ENCODE results near the gene HCFC2. TPM values are rescaled to one million over a fixed set of nuclear protein-coding genes. Genes with fewer than 3 reads are reported as not detected.
"Not testable (repeated sequence)": the region's sequence is repeated elsewhere in the genome, so short reads cannot be mapped to it uniquely, and the experiment has no call there.

Gene HCFC2
- total and polyA plus RNA-seq, 2 experiments from 2014 or later: 7.5 to 15.1 TPM

DNA sequence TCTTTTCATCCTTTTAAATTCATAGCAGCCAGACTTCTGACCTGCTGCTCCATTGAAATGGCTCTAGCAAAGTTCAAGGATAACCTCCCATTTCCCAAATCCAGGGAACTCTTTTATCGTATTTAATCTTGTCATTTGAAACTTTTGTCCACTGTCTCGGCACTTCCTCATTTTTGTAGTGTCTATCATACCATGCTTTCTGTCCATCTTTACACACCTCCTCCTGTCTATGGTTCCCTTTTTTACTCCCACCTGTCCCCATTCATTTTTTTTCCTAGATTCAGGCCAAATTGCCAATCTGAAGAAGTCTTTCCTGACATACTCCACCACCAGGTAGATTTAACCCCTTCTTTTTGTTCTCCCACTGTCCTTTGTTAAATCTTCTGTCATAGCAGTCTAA, 42.6 kb downstream of the HCFC2 start:
- no peak overlapping the region for H3K4me3 ChIP-seq
- no peaks in the 10 kb centered on the region for H3K79me2 ChIP-seq
- no peaks in the 10 kb centered on the region for H3K36me3 ChIP-seq (replicated peaks; ENCODE audit: insufficient read depth, low read depth)
- H2AFZ ChIP-seq: no peak overlapping the region
- no peaks in the 10 kb centered on the region for H4K20me1 ChIP-seq (ENCODE audit: insufficient read depth, poor library complexity, severe bottlenecking)
- DNase-seq (ENCODE audit: low spot score): no peak
- H3K9me3 ChIP-seq (ENCODE audit: low read depth): no peaks in the 10 kb centered on the region
- H3K27me3 ChIP-seq: no peaks in the 10 kb centered on the region
- no peaks in the 10 kb centered on the region for H3K9me2 ChIP-seq (replicated peaks; ENCODE audit: insufficient read depth)
- TF ChIP-seq EZH2phosphoT487 (IDR thresholded peaks at IDR 0.05; ENCODE audit: low read depth, severe bottlenecking, unreplicated experiment) (no peak), CTCF (IDR thresholded peaks at IDR 0.05; ENCODE audit: poor library complexity) (no peak), EZH2 (IDR thresholded peaks at IDR 0.05; ENCODE audit: borderline replicate concordance) (no peak)
- no peak overlapping the region for H3K27ac ChIP-seq
- WGBS (ENCODE audit: low lambda C conversion rate, missing lambda C conversion rate): 87% methylated on average over 2 of the region's 2 CpGs
- no peaks in the 10 kb centered on the region for H3K4me1 ChIP-seq (ENCODE audit: insufficient read depth)
- no peak overlapping the region for H3K4me2 ChIP-seq

- Histone ChIP-seq H3K9me3 (ENCODE audit: low read depth) (no peaks in the 10 kb centered on the region), H3K27me3 (no peaks in the 10 kb centered on the region), H3K36me3 (replicated peaks; ENCODE audit: insufficient read depth, low read depth) (no peaks in the 10 kb centered on the region), H3K79me2 (no peaks in the 10 kb centered on the region), H3K4me2 (no peak overlapping the region), H2AFZ (no peak overlapping the region), H3K4me1 (ENCODE audit: insufficient read depth) (no peaks in the 10 kb centered on the region), H4K20me1 (ENCODE audit: insufficient read depth, poor library complexity, severe bottlenecking) (no peaks in the 10 kb centered on the region), H3K9me2 (replicated peaks; ENCODE audit: insufficient read depth) (no peaks in the 10 kb centered on the region), H3K27ac (no peak overlapping the region), H3K4me3 (no peak overlapping the region)
- peak; percentile 88 for DNase-seq (ENCODE audit: low spot score)
- TF ChIP-seq CTCF (IDR thresholded peaks at IDR 0.05; ENCODE audit: poor library complexity) (peak; percentile 89), EZH2phosphoT487 (IDR thresholded peaks at IDR 0.05; ENCODE audit: low read depth, severe bottlenecking, unreplicated experiment) (no peak), EZH2 (IDR thresholded peaks at IDR 0.05; ENCODE audit: borderline replicate concordance) (no peak)
- WGBS (ENCODE audit: low lambda C conversion rate, missing lambda C conversion rate): 53% methylated on average over 6 of the region's 6 CpGs
Measured at GRCh38 chr12:104108755-104109445, 44.6 kb downstream of the HCFC2 start.

DNA sequence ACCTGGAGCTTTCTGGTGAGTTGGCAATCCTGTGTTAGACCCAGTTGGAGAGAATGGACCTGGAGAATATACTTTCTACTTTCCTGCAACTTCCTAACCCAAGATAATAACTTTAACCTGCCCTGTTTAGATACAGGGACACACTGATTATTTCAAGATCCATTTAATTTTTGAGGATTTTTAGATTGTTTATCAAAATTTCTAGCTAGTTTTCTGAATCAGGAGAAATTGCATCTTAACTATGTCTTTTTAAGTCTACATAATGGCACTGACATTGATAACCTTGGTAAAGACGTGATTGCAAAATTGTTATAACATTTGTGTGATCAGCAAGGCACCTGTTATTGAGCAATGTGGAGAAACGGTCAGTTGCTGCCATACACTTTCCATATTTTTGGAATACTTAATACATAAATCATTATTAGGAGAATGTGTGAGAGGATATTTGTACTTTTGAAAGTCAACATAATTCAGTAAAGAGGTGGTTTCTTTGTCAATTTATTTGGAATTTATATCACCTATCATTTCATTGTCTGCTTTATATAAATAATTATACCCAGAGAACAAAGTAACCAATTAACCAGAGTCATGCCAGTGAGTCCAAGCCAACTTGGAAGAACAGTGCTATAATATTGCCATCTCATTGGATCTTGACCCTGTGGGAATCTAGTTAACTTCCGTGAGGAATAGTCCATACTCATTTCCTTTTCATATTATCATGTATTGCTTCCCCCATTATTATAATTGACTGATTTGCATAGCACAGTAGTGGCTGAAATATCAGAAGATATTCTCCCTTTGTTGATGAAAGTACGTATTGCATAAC, 45.3 kb downstream of the HCFC2 start:
- H3K36me3 ChIP-seq (replicated peaks; ENCODE audit: insufficient read depth, low read depth): no peaks in the 10 kb centered on the region
- H3K9me3 ChIP-seq (ENCODE audit: low read depth): no peaks in the 10 kb centered on the region
- no peak overlapping the region for H3K27ac ChIP-seq
- no peak overlapping the region for H3K4me3 ChIP-seq
- H3K9me2 ChIP-seq (replicated peaks; ENCODE audit: insufficient read depth): no peaks in the 10 kb centered on the region
- no peaks in the 10 kb centered on the region for H3K4me1 ChIP-seq (ENCODE audit: insufficient read depth)
- no peaks in the 10 kb centered on the region for H3K27me3 ChIP-seq
- TF ChIP-seq EZH2 (IDR thresholded peaks at IDR 0.05; ENCODE audit: borderline replicate concordance) (no peak), EZH2phosphoT487 (IDR thresholded peaks at IDR 0.05; ENCODE audit: low read depth, severe bottlenecking, unreplicated experiment) (no peak), CTCF (IDR thresholded peaks at IDR 0.05; ENCODE audit: poor library complexity) (no peak)
- no peaks in the 10 kb centered on the region for H4K20me1 ChIP-seq (ENCODE audit: insufficient read depth, poor library complexity, severe bottlenecking)
- no peaks in the 10 kb centered on the region for H3K79me2 ChIP-seq
- no peak for DNase-seq (ENCODE audit: low spot score)
- 92% methylated on average over 4 of the region's 4 CpGs for WGBS (ENCODE audit: low lambda C conversion rate, missing lambda C conversion rate)
- no peak overlapping the region for H3K4me2 ChIP-seq
- H2AFZ ChIP-seq: no peak overlapping the region

DNA sequence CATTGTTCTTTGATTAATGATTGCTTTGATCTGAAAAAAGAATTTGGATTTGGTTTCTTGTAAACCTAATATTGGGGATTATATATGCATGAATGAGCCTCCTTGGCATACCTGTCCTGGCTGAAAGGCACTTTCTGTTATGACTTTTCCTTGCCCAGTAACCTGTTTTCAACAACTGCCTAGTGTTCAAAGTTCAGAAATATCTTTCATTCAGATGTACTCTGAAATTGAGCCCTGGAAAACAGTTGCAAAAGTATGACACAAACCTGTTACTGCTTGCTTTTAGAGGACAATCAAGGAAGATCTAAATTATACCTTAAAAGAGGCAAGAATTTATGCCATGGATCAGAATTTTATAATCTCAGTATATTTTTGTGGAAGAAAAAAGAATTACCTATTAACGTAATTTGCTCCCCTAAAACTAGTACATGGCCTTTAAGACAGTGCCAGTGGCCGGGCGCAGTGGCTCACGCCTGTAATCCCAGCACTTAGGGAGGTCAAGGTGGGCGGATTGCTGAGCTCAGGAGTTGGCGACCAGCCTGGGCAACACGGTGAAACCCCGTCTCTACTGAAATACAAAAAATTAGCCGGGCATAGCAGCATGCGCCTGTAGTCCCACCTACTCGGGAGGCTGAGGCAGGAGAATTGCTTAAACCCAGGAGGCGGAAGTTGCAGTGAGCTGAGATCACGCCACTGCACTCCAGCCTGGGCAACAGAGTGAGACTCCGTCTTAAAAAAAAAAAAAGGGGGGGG, 50.7 kb downstream of the HCFC2 start:
- H3K79me2 ChIP-seq; H3K9me2 ChIP-seq (replicated peaks; ENCODE audit: insufficient read depth); H3K4me3 ChIP-seq; H3K27me3 ChIP-seq; H4K20me1 ChIP-seq (ENCODE audit: insufficient read depth, poor library complexity, severe bottlenecking); H3K9me3 ChIP-seq (ENCODE audit: low read depth); H2AFZ ChIP-seq; H3K4me1 ChIP-seq (ENCODE audit: insufficient read depth); H3K36me3 ChIP-seq (replicated peaks; ENCODE audit: insufficient read depth, low read depth); H3K4me2 ChIP-seq; H3K27ac ChIP-seq: not testable (repeated sequence)
- peak; percentile 6 for DNase-seq (ENCODE audit: low spot score)
- 95% methylated on average over 14 of the region's 14 CpGs for WGBS (ENCODE audit: low lambda C conversion rate, missing lambda C conversion rate)
